Keratinocyte (primary cell): ENCODE results near the gene GNPTAB. TPM values are rescaled to one million over a fixed set of nuclear protein-coding genes. Genes with fewer than 3 reads are reported as not detected.
A peak's percentile ranks its signal among the peaks of the same experiment; 100 is the strongest.

Experiments used
- DNase-seq: peaks from one replicate; pipeline ENCODE4 v3.0.0-alpha.2; 2011; ENCODE audit warnings: low read depth, missing footprints, low spot score
- FAIRE-seq: peaks from 2 replicates; lab custom pipeline; 2011; peaks lifted over from hg19 to GRCh38; lab: Jason Lieb, UNC
- H2AFZ ChIP-seq: 2 replicates; pipeline ENCODE4 v1.6.0; 2012; ENCODE audit warnings: low read length, control low read depth, inconsistent platforms; ENCODE audit not compliant: control insufficient read depth
- H3K27ac ChIP-seq: 2 replicates; pipeline ENCODE4 v1.5.1; 2011; ENCODE audit warnings: low read length; ENCODE audit not compliant: control insufficient read depth, insufficient read depth
- H3K27me3 ChIP-seq: 3 replicates; pipeline ENCODE4 v1.6.0; 2011; ENCODE audit warnings: low read length; ENCODE audit not compliant: control insufficient read depth, insufficient read depth; ENCODE audit errors: extremely low read depth
- H3K36me3 ChIP-seq, 2 experiments: 2 replicates in 1 of 2; 3 replicates in 1 of 2; pipeline ENCODE4 v1.5.1; 2011; ENCODE audit warnings: low read length in 2 of 2, mild to moderate bottlenecking in 1 of 2; ENCODE audit not compliant: control insufficient read depth in 2 of 2, insufficient read depth in 2 of 2; ENCODE audit errors: extremely low read depth in 1 of 2
- H3K4me1 ChIP-seq: 3 replicates; pipeline ENCODE4 v1.5.1; 2011; ENCODE audit warnings: low read length; ENCODE audit not compliant: control insufficient read depth, insufficient read depth; ENCODE audit errors: extremely low read depth
- H3K4me2 ChIP-seq: 3 replicates; pipeline ENCODE4 v1.6.0; 2011; ENCODE audit warnings: low read depth, low read length; ENCODE audit not compliant: control insufficient read depth, insufficient read depth; ENCODE audit errors: extremely low read depth
- H3K4me3 ChIP-seq, 3 experiments: fragments of 200-600 bp in 1 of 3; sonication (generic) in 1 of 3; 2 replicates in 2 of 3; 3 replicates in 1 of 3; pipeline ENCODE4 v1.5.1; 2011 to 2016; ENCODE audit warnings: low read length in 3 of 3, mild to moderate bottlenecking in 3 of 3, control low read depth in 2 of 3, inconsistent platforms in 1 of 3, low read depth in 1 of 3, mixed read lengths in 1 of 3, mixed run types in 1 of 3, moderate library complexity in 1 of 3; ENCODE audit not compliant: control insufficient read depth in 2 of 3, insufficient read depth in 2 of 3; ENCODE audit errors: extremely low read depth in 1 of 3
- H3K79me2 ChIP-seq: 2 replicates; pipeline ENCODE4 v1.6.0; 2012; ENCODE audit warnings: low read length; ENCODE audit not compliant: control insufficient read depth, insufficient read depth
- H3K9ac ChIP-seq: 3 replicates; pipeline ENCODE4 v1.6.0; 2011; ENCODE audit warnings: low read length; ENCODE audit not compliant: control insufficient read depth, insufficient read depth; ENCODE audit errors: extremely low read depth
- H3K9me1 ChIP-seq: 3 replicates; pipeline ENCODE4 v1.6.0; 2011; ENCODE audit warnings: low read length; ENCODE audit not compliant: control insufficient read depth, insufficient read depth; ENCODE audit errors: extremely low read depth
- H3K9me3 ChIP-seq: 2 replicates; pipeline ENCODE4 v1.5.1; 2012; ENCODE audit warnings: low read depth, low read length; ENCODE audit not compliant: control insufficient read depth
- H4K20me1 ChIP-seq: 3 replicates; pipeline ENCODE4 v1.6.0; 2011; ENCODE audit warnings: low read length; ENCODE audit not compliant: control insufficient read depth, insufficient read depth; ENCODE audit errors: extremely low read depth
- CTCF ChIP-seq, 3 experiments: IDR thresholded peaks in 1 of 3; conservative IDR thresholded peaks in 1 of 3; optimal IDR thresholded peaks in 1 of 3; 2 replicates in 2 of 3; 3 replicates in 1 of 3; pipeline versions ENCODE3 to v1.5.1; 2011; ENCODE audit warnings: low read length in 3 of 3, mild to moderate bottlenecking in 3 of 3, moderate library complexity in 2 of 3, control low read depth in 1 of 3, inconsistent platforms in 1 of 3; ENCODE audit not compliant: insufficient read depth in 2 of 3; ENCODE audit errors: extremely low read depth in 1 of 3
- EZH2 ChIP-seq: IDR thresholded peaks from one replicate; pipeline ENCODE4 v1.6.1; 2012; ENCODE audit warnings: inconsistent platforms, mild to moderate bottlenecking, low read length, moderate library complexity
- dilution Hi-C: fragments of 300-500 bp; cut with MboI; formaldehyde crosslinking; loops from one replicate; pipeline ENCODE4 v1.7.0; 2020; ENCODE audit warnings: low sequenced_read_pairs; ENCODE audit not compliant: extremely low pct_ligation_motif_present
- polyA minus RNA-seq, 3 experiments: library from RNA; depleted of rRNA, polyadenylated mRNA; stranded (reverse); fragments of >200 nt; gene quantifications; 1 replicate in 1 of 3; 2 replicates in 1 of 3; 3 replicates in 1 of 3; pipeline ENCODE4 v1.2.3, GENCODE V29; 2011
- polyA plus RNA-seq, 5 experiments: library from polyadenylated mRNA; depleted of rRNA in 3 of 5; stranded (reverse) in 3 of 5; stranded (forward) in 1 of 5; unstranded in 1 of 5; fragments of >200 nt; gene quantifications; 1 replicate in 1 of 5; 2 replicates in 3 of 5; 3 replicates in 1 of 5; pipeline versions ENCODE4 v1.2.1 to v1.2.3, GENCODE V29; 2011 to 2012; ENCODE audit warnings: missing spikeins in 2 of 5, low read depth in 1 of 5, low replicate concordance in 1 of 5

The GNPTAB gene
- polyA plus RNA-seq (30.4 to 35.7 TPM (median 33.0 TPM) in 3 replicates), polyA minus RNA-seq (20.1 to 72.6 TPM (median 49.4 TPM) in 3 replicates)
- polyA plus RNA-seq (2011; ENCODE audit: low read depth): 8.6 TPM
- 19.0 and 34.5 TPM in 2 replicates for polyA plus RNA-seq (2011; cell fraction: cytosol; rRNA removed)
- polyA plus RNA-seq (2011; cell fraction: nucleus; rRNA removed): 46.4 and 57.9 TPM in 2 replicates
- polyA plus RNA-seq (2012; ENCODE audit: low replicate concordance): 11.0 and 26.7 TPM in 2 replicates
- 19.4 TPM for polyA minus RNA-seq (2011; cell fraction: cytosol; rRNA and poly(A)+ RNA removed)
- polyA minus RNA-seq (2011; cell fraction: nucleus; rRNA and poly(A)+ RNA removed): 40.6 and 77.7 TPM in 2 replicates

GRCh38 chr12:101830367-101831325 is at the start of gene GNPTAB:
Gene GNPTAB (minus strand): TSS chr12:101830959. CDS start chr12:101830675, 284 bp downstream.
- H3K9me3 ChIP-seq: no peaks in the 10 kb centered on the region
- no peaks in the 10 kb centered on the region for H3K9me1 ChIP-seq
- peak within 1 kb of the TSS; percentile 97 for H2AFZ ChIP-seq
- FAIRE-seq: no peak
- peak within 1 kb of the TSS; percentile 74 for H3K27ac ChIP-seq
- peak within 1 kb of the TSS; percentile 85 to 91 (median 91) for H3K4me3 ChIP-seq
- dilution Hi-C loops: no loop called here
- no peaks in the 10 kb centered on the region for H3K36me3 ChIP-seq
- TF ChIP-seq CTCF (optimal IDR thresholded peaks at IDR 0.05 in 1 of 3, IDR thresholded peaks at IDR 0.05 in 1 of 3, conservative IDR thresholded peaks at IDR 0.05 in 1 of 3; ENCODE audit: extremely low read depth in 1 of 3, insufficient read depth in 2 of 3, low read length in 3 of 3): peak; percentile 60 to 85 (median 76)
- no peak for TF ChIP-seq EZH2
- DNase-seq: peak; percentile 42
- H4K20me1 ChIP-seq: no peaks in the 10 kb centered on the region
- H3K79me2 ChIP-seq: peaks cover 23% of the 10 kb centered on the region
- H3K27me3 ChIP-seq: no peaks in the 10 kb centered on the region
- peak within 1 kb of the TSS; percentile 92 for H3K4me2 ChIP-seq
- peaks cover 14% of the 10 kb centered on the region for H3K4me1 ChIP-seq
- H3K9ac ChIP-seq: peak within 1 kb of the TSS; percentile 90

- Histone ChIP-seq H3K4me3 (peak overlapping the region; percentile 72 to 98 (median 92)), H3K9me3 (no peaks in the 10 kb centered on the region), H3K79me2 (peaks cover 11% of the 10 kb centered on the region), H3K27me3 (no peaks in the 10 kb centered on the region), H3K4me2 (peak overlapping the region; percentile 99), H3K4me1 (peaks cover 15% of the 10 kb centered on the region), H2AFZ (peak overlapping the region; percentile 99), H3K9ac (peak overlapping the region; percentile 97), H3K27ac (peak overlapping the region; percentile 93), H3K36me3 (no peaks in the 10 kb centered on the region), H3K9me1 (no peaks in the 10 kb centered on the region), H4K20me1 (no peaks in the 10 kb centered on the region)
- FAIRE-seq (no peak), DNase-seq (no peak)
- no peak for TF ChIP-seq EZH2
- no peak for TF ChIP-seq CTCF (optimal IDR thresholded peaks at IDR 0.05 in 1 of 3, IDR thresholded peaks at IDR 0.05 in 1 of 3, conservative IDR thresholded peaks at IDR 0.05 in 1 of 3; ENCODE audit: extremely low read depth in 1 of 3, insufficient read depth in 2 of 3, low read length in 3 of 3)
- dilution Hi-C loops: no loop called here
Measured at GRCh38 chr12:101878243-101878821, 47.6 kb upstream of the GNPTAB start.
